ENCODE measurements around the gene SDHC. TPM values are rescaled to one million over a fixed set of nuclear protein-coding genes. Genes with fewer than 3 reads are reported as not detected.
A peak's percentile ranks its signal among the peaks of the same experiment; 100 is the strongest.

The SDHC gene
- total RNA-seq, 1 experiment from 2014 or later = 204 TPM

DNA sequence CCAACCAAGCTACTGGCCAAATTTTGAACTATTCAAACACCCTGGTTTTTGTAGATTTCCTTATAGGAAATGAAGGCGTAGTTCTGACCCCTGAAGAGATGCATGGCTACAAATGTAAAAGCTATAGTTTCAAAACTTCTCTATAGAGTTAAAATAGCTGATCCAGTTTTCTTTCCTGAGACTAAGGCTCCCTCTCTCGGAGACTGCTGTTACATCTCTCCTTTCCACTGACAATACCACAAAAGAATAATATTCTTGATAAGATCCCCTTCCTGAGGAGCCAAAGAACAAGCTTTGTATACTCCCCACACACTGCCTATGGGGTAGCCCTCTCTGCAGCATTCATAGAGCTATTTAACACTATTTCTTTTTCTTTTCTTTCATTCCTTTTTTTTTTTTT lies 60.2 kb downstream of the SDHC start:
- intact Hi-C loops (cut with micrococcal nuclease) = loop anchor here (1.0 kb wide), 1 partner anchor 147 kb away; no protein-coding TSS in a partner anchor
- Mint-ChIP-seq H3K9me3 (ENCODE audit: unreplicated experiment) (no peaks in the 10 kb centered on the region), H3K27ac (ENCODE audit: low read depth, unreplicated experiment) (no peak overlapping the region), H3K4me1 (ENCODE audit: insufficient read depth, unreplicated experiment) (no peaks in the 10 kb centered on the region), H3K4me3 (ENCODE audit: unreplicated experiment) (no peak overlapping the region), H3K36me3 (ENCODE audit: insufficient read depth, unreplicated experiment) (peaks cover 16% of the 10 kb centered on the region), H3K27me3 (ENCODE audit: insufficient read depth, unreplicated experiment) (no peaks in the 10 kb centered on the region)
- TF ChIP-seq CTCF (IDR thresholded peaks at IDR 0.05; ENCODE audit: unreplicated experiment) = peak; percentile 38
- POLR2A ChIA-PET = interaction anchor here (0.8 to 1.6 kb wide), 3 partner anchors 10 to 149 kb away, joined by 4 to 11 read pairs (median 6); partner anchors contain the start of gene TOMM40L
- peak; percentile 33 for DNase-seq (ENCODE audit: unreplicated experiment)
- BruUV-seq (replicated peaks) = no TSS peak
- CTCF ChIA-PET = interaction anchor here (0.6 to 4.1 kb wide), 26 partner anchors 8 to 208 kb away, joined by 3 to 42 read pairs (median 4); partner anchors contain the start of genes NDUFS2, PPOX, SDHC and TOMM40L

GRCh38 chr1:161378014-161378413 lies 63.8 kb downstream of the SDHC start:
- BruUV-seq (replicated peaks) = no TSS peak
- H3K9me3 Mint-ChIP-seq (ENCODE audit: unreplicated experiment) = no peaks in the 10 kb centered on the region
- H3K27ac Mint-ChIP-seq (ENCODE audit: low read depth, unreplicated experiment) = no peak overlapping the region
- ChIA-PET CTCF (interaction anchor here (0.5 to 16.1 kb wide), 10 partner anchors 14 to 1217 kb away, joined by 3 to 339 read pairs (median 4); partner anchors contain the start of genes ADAMTS4, APOA2 and TOMM40L), POLR2A (interaction anchor here (0.6 to 2.1 kb wide), 8 partner anchors 10 to 184 kb away, joined by 3 to 8 read pairs (median 3); partner anchors contain the start of genes CFAP126, NDUFS2, SDHC and TOMM40L)
- intact Hi-C loops (cut with micrococcal nuclease) = no loop called here
- peaks cover 6% of the 10 kb centered on the region for H3K36me3 Mint-ChIP-seq (ENCODE audit: insufficient read depth, unreplicated experiment)
- H3K27me3 Mint-ChIP-seq (ENCODE audit: insufficient read depth, unreplicated experiment) = no peaks in the 10 kb centered on the region
- peaks cover 16% of the 10 kb centered on the region for H3K4me1 Mint-ChIP-seq (ENCODE audit: insufficient read depth, unreplicated experiment)
- no peak for DNase-seq (ENCODE audit: unreplicated experiment)
- no peak overlapping the region for H3K4me3 Mint-ChIP-seq (ENCODE audit: unreplicated experiment)
- no peak for TF ChIP-seq CTCF (IDR thresholded peaks at IDR 0.05; ENCODE audit: unreplicated experiment)

DNA sequence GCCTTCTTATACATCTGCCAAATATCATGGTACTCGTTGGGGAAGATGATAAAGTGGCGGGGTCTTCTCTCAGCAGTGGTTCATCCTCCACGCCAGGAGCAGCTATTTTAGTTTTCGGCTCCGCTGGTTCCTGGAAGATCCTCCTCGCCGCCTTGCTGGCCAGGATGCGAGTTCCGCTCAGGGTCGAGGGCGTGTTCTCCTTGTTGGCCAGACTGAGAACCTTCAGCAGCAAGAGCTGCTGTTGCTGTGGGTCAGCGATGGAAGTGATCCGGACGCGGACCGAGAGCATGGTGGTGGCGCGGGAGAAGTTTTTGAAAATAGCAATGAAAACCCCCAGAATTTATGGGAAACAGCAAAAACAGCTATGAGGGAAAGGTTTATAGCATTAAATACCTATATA lies 64.9 kb downstream of the SDHC start:
- H3K36me3 Mint-ChIP-seq (ENCODE audit: insufficient read depth, unreplicated experiment) = no peaks in the 10 kb centered on the region
- peak overlapping the region; percentile 43 for H3K4me3 Mint-ChIP-seq (ENCODE audit: unreplicated experiment)
- no peaks in the 10 kb centered on the region for H3K9me3 Mint-ChIP-seq (ENCODE audit: unreplicated experiment)
- intact Hi-C loops (cut with micrococcal nuclease) = no loop called here
- peaks cover 22% of the 10 kb centered on the region for H3K4me1 Mint-ChIP-seq (ENCODE audit: insufficient read depth, unreplicated experiment)
- no peaks in the 10 kb centered on the region for H3K27me3 Mint-ChIP-seq (ENCODE audit: insufficient read depth, unreplicated experiment)
- BruUV-seq (replicated peaks) = no TSS peak
- CTCF ChIA-PET = interaction anchor here (0.7 to 16.1 kb wide), 6 partner anchors 10 to 187 kb away, joined by 3 to 339 read pairs (median 42); partner anchors contain the start of genes APOA2, CFAP126 and TOMM40L
- H3K27ac Mint-ChIP-seq (ENCODE audit: low read depth, unreplicated experiment) = no peak overlapping the region
- TF ChIP-seq CTCF (IDR thresholded peaks at IDR 0.05; ENCODE audit: unreplicated experiment) = no peak
- DNase-seq (ENCODE audit: unreplicated experiment) = no peak
- POLR2A ChIA-PET = interaction anchor here (0.7 to 1.8 kb wide), 7 partner anchors 9 to 176 kb away, joined by 3 to 6 read pairs (median 3); partner anchors contain the start of genes NDUFS2 and TOMM40L

DNA sequence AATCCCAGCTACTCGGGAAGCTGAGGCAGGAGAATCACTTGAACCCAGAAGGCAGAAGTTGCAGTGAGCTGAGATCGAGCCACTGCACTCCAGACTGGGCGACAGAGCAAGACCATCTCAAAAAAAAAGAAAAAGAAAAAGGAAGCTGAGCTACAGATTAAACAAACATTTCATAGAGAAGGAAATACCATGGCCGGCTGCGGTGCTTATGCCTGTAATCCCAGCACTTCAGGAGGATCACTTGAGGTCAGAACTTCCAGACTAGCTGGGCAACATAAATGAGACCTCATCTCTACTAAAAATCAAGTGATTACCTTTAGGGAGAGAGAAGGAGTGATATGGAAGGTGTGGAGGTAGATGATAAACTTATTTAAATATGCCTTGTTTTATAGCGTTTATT lies 67.5 kb downstream of the SDHC start:
- H3K4me3 Mint-ChIP-seq (ENCODE audit: unreplicated experiment) = no peak overlapping the region
- peak overlapping the region; percentile 37 for H3K27ac Mint-ChIP-seq (ENCODE audit: low read depth, unreplicated experiment)
- H3K9me3 Mint-ChIP-seq (ENCODE audit: unreplicated experiment) = no peaks in the 10 kb centered on the region
- ChIA-PET POLR2A (interaction anchor here (0.9 to 4.0 kb wide), 9 partner anchors 18 to 265 kb away, joined by 3 to 33 read pairs (median 7); partner anchors contain the start of genes NDUFS2, SDHC and TOMM40L), CTCF (interaction anchor here (0.6 to 16.1 kb wide), 69 partner anchors 7 to 655 kb away, joined by 3 to 339 read pairs (median 6); partner anchors contain the start of genes ADAMTS4, APOA2, CFAP126 and DUSP12)
- intact Hi-C loops (cut with micrococcal nuclease) = loop anchor here (1.0 to 2.0 kb wide), 4 partner anchors 67 to 189 kb away; partner anchors contain the start of gene SDHC
- no peak for DNase-seq (ENCODE audit: unreplicated experiment)
- no peaks in the 10 kb centered on the region for H3K36me3 Mint-ChIP-seq (ENCODE audit: insufficient read depth, unreplicated experiment)
- no peaks in the 10 kb centered on the region for H3K27me3 Mint-ChIP-seq (ENCODE audit: insufficient read depth, unreplicated experiment)
- no peak for TF ChIP-seq CTCF (IDR thresholded peaks at IDR 0.05; ENCODE audit: unreplicated experiment)
- no TSS peak for BruUV-seq (replicated peaks)
- peaks cover 22% of the 10 kb centered on the region for H3K4me1 Mint-ChIP-seq (ENCODE audit: insufficient read depth, unreplicated experiment)

All from MCF 10A (cell line).